ENCODE data around the gene ARHGEF10L.
A peak's percentile ranks its signal among the peaks of the same experiment; 100 is the strongest.

Gene ARHGEF10L

GRCh38 chr1:17507915-17508314, 31.6 kb upstream of the ARHGEF10L start:
- Histone ChIP-seq H3K4me1 (ENCODE audit: insufficient read depth, low read length) (no peaks in the 10 kb centered on the region), H3K9ac (ENCODE audit: low read depth, low read length) (no peak overlapping the region), H3K27me3 (ENCODE audit: insufficient read depth, low read length) (no peaks in the 10 kb centered on the region), H3K36me3 (ENCODE audit: insufficient read depth, low read length) (no peaks in the 10 kb centered on the region), H3K27ac (ENCODE audit: low read depth, low read length) (no peak overlapping the region), H3K4me3 (ENCODE audit: low read length) (no peak overlapping the region), H3K9me3 (ENCODE audit: insufficient read depth, low read depth, low read length) (no peaks in the 10 kb centered on the region)
- WGBS: 82% methylated on average over 6 of the region's 6 CpGs

GRCh38 chr1:17509363-17509762, 30.1 kb upstream of the ARHGEF10L start:
- Histone ChIP-seq H3K27ac (ENCODE audit: low read depth, low read length) (0 out of 2 replicates have a peak overlapping the region, but pooled peaks have one; percentile 4), H3K9ac (ENCODE audit: low read depth, low read length) (0 out of 2 replicates have a peak overlapping the region, but pooled peaks have one; percentile 30), H3K4me3 (ENCODE audit: low read length) (no peak overlapping the region), H3K9me3 (ENCODE audit: insufficient read depth, low read depth, low read length) (no peaks in the 10 kb centered on the region), H3K4me1 (ENCODE audit: insufficient read depth, low read length) (no peaks in the 10 kb centered on the region), H3K36me3 (ENCODE audit: insufficient read depth, low read length) (no peaks in the 10 kb centered on the region), H3K27me3 (ENCODE audit: insufficient read depth, low read length) (no peaks in the 10 kb centered on the region)
- WGBS: 84% methylated on average over 8 of the region's 8 CpGs

GRCh38 chr1:17510138-17510537, 29.4 kb upstream of the ARHGEF10L start:
- H3K4me3 ChIP-seq (ENCODE audit: low read length): no peak overlapping the region
- H3K36me3 ChIP-seq (ENCODE audit: insufficient read depth, low read length): no peaks in the 10 kb centered on the region
- no peak overlapping the region for H3K27ac ChIP-seq (ENCODE audit: low read depth, low read length)
- no peaks in the 10 kb centered on the region for H3K9me3 ChIP-seq (ENCODE audit: insufficient read depth, low read depth, low read length)
- H3K9ac ChIP-seq (ENCODE audit: low read depth, low read length): no peak overlapping the region
- H3K4me1 ChIP-seq (ENCODE audit: insufficient read depth, low read length): no peaks in the 10 kb centered on the region
- H3K27me3 ChIP-seq (ENCODE audit: insufficient read depth, low read length): no peaks in the 10 kb centered on the region
- 88% methylated on average over 3 of the region's 3 CpGs for WGBS

GRCh38 chr1:17511188-17511587, 28.3 kb upstream of the ARHGEF10L start:
- H3K27me3 ChIP-seq (ENCODE audit: insufficient read depth, low read length): no peaks in the 10 kb centered on the region
- 97% methylated on average over 2 of the region's 2 CpGs for WGBS

GRCh38 chr1:17513131-17513530, 26.4 kb upstream of the ARHGEF10L start:
- no peak overlapping the region for H3K4me3 ChIP-seq (ENCODE audit: low read length)
- no peaks in the 10 kb centered on the region for H3K36me3 ChIP-seq (ENCODE audit: insufficient read depth, low read length)
- H3K4me1 ChIP-seq (ENCODE audit: insufficient read depth, low read length): peaks cover 11% of the 10 kb centered on the region; the same call in 1 of the 2 replicates
- H3K9ac ChIP-seq (ENCODE audit: low read depth, low read length): no peak overlapping the region
- H3K9me3 ChIP-seq (ENCODE audit: insufficient read depth, low read depth, low read length): no peaks in the 10 kb centered on the region
- no peak overlapping the region for H3K27ac ChIP-seq (ENCODE audit: low read depth, low read length)
- no peaks in the 10 kb centered on the region for H3K27me3 ChIP-seq (ENCODE audit: insufficient read depth, low read length)
- 96% methylated on average over 4 of the region's 4 CpGs for WGBS

More at GRCh38 chr1:17511188-17511587, 28.3 kb upstream of the ARHGEF10L start:
- no peaks in the 10 kb centered on the region for H3K9me3 ChIP-seq (ENCODE audit: insufficient read depth, low read depth, low read length)
- peaks cover 5% of the 10 kb centered on the region; the same call in 1 of the 2 replicates for H3K4me1 ChIP-seq (ENCODE audit: insufficient read depth, low read length)
- no peak overlapping the region for H3K4me3 ChIP-seq (ENCODE audit: low read length)
- H3K9ac ChIP-seq (ENCODE audit: low read depth, low read length): no peak overlapping the region
- no peaks in the 10 kb centered on the region for H3K36me3 ChIP-seq (ENCODE audit: insufficient read depth, low read length)
- no peak overlapping the region for H3K27ac ChIP-seq (ENCODE audit: low read depth, low read length)

- Histone ChIP-seq H3K4me3 (ENCODE audit: low read length) (no peak overlapping the region), H3K27ac (ENCODE audit: low read depth, low read length) (no peak overlapping the region), H3K27me3 (ENCODE audit: insufficient read depth, low read length) (no peaks in the 10 kb centered on the region), H3K36me3 (ENCODE audit: insufficient read depth, low read length) (no peaks in the 10 kb centered on the region), H3K4me1 (ENCODE audit: insufficient read depth, low read length) (peaks cover 11% of the 10 kb centered on the region; the same call in 1 of the 2 replicates), H3K9ac (ENCODE audit: low read depth, low read length) (no peak overlapping the region), H3K9me3 (ENCODE audit: insufficient read depth, low read depth, low read length) (no peaks in the 10 kb centered on the region)
- 94% methylated on average over 10 of the region's 10 CpGs for WGBS
Measured at GRCh38 chr1:17514776-17515175, 24.7 kb upstream of the ARHGEF10L start.

- H3K9ac ChIP-seq (ENCODE audit: low read depth, low read length): no peak overlapping the region
Measured at GRCh38 chr1:17515902-17516301, 23.6 kb upstream of the ARHGEF10L start.

GRCh38 chr1:17516303-17517214, 22.9 kb upstream of the ARHGEF10L start:
- H3K27me3 ChIP-seq (ENCODE audit: insufficient read depth, low read length): no peaks in the 10 kb centered on the region
- WGBS: 54% methylated on average over 11 of the region's 13 CpGs
- no peaks in the 10 kb centered on the region for H3K9me3 ChIP-seq (ENCODE audit: insufficient read depth, low read depth, low read length)
- no peak overlapping the region for H3K4me3 ChIP-seq (ENCODE audit: low read length)
- H3K4me1 ChIP-seq (ENCODE audit: insufficient read depth, low read length): peaks cover 20% of the 10 kb centered on the region
- H3K9ac ChIP-seq (ENCODE audit: low read depth, low read length): no peak overlapping the region
- no peaks in the 10 kb centered on the region for H3K36me3 ChIP-seq (ENCODE audit: insufficient read depth, low read length)
- H3K27ac ChIP-seq (ENCODE audit: low read depth, low read length): no peak overlapping the region

More at GRCh38 chr1:17515902-17516301, 23.6 kb upstream of the ARHGEF10L start:
- Histone ChIP-seq H3K27me3 (ENCODE audit: insufficient read depth, low read length) (no peaks in the 10 kb centered on the region), H3K27ac (ENCODE audit: low read depth, low read length) (no peak overlapping the region), H3K4me1 (ENCODE audit: insufficient read depth, low read length) (peaks cover 18% of the 10 kb centered on the region), H3K36me3 (ENCODE audit: insufficient read depth, low read length) (no peaks in the 10 kb centered on the region), H3K9me3 (ENCODE audit: insufficient read depth, low read depth, low read length) (no peaks in the 10 kb centered on the region), H3K4me3 (ENCODE audit: low read length) (no peak overlapping the region)
- WGBS: 83% methylated on average over 3 of the region's 5 CpGs

- Histone ChIP-seq H3K27ac (ENCODE audit: low read depth, low read length) (no peak overlapping the region), H3K4me1 (ENCODE audit: insufficient read depth, low read length) (peaks cover 28% of the 10 kb centered on the region), H3K36me3 (ENCODE audit: insufficient read depth, low read length) (no peaks in the 10 kb centered on the region), H3K4me3 (ENCODE audit: low read length) (no peak overlapping the region), H3K9me3 (ENCODE audit: insufficient read depth, low read depth, low read length) (no peaks in the 10 kb centered on the region), H3K27me3 (ENCODE audit: insufficient read depth, low read length) (no peaks in the 10 kb centered on the region), H3K9ac (ENCODE audit: low read depth, low read length) (no peak overlapping the region)
- WGBS: 76% methylated on average over 12 of the region's 12 CpGs
Measured at GRCh38 chr1:17520041-17520440, 19.5 kb upstream of the ARHGEF10L start.

- H3K9ac ChIP-seq (ENCODE audit: low read depth, low read length): no peak overlapping the region
- H3K4me3 ChIP-seq (ENCODE audit: low read length): no peak overlapping the region
- WGBS: 82% methylated on average over 13 of the region's 13 CpGs
- H3K27ac ChIP-seq (ENCODE audit: low read depth, low read length): no peak overlapping the region
- H3K27me3 ChIP-seq (ENCODE audit: insufficient read depth, low read length): no peaks in the 10 kb centered on the region
- peaks cover 27% of the 10 kb centered on the region for H3K4me1 ChIP-seq (ENCODE audit: insufficient read depth, low read length)
- H3K9me3 ChIP-seq (ENCODE audit: insufficient read depth, low read depth, low read length): no peaks in the 10 kb centered on the region
- H3K36me3 ChIP-seq (ENCODE audit: insufficient read depth, low read length): no peaks in the 10 kb centered on the region
Measured at GRCh38 chr1:17520473-17521319, 18.8 kb upstream of the ARHGEF10L start.

Data from HUES64 (cell line).